Heart left ventricle (tissue), 13 donors: ENCODE results near the gene CLSTN3.

Experiments used
- CTCF ChIP-seq, 12 donors: fragments of 200-600 bp; sonication (generic) in 4 of 12; IDR thresholded peaks; one replicate each; pipeline versions ENCODE4 v1.5.0 to v1.8.0; 2018 to 2022; ENCODE audit warnings: antibody characterized with exemption in 12 of 12, mild to moderate bottlenecking in 5 of 12
- POLR2A ChIP-seq, 2 donors: fragments of 450-650 bp; IDR thresholded peaks; one replicate each; pipeline ENCODE4 v1.6.1; 2017; ENCODE audit warnings: antibody characterized with exemption in 2 of 2, mild to moderate bottlenecking in 2 of 2, moderate library complexity in 2 of 2
- donor health status: ischemic (EF 13 %, LVEDD 7.1; RV severe dilation, severe dysfunction).
- donor health status: DM: no; HTN: yes; CAD: no.
- donor health status: DM: no; HTN: no; CAD: no.
- donor health status: ischemic (EF 25% LVEDD 6.9; RV normal size, moderate dysfunction).
- donor health status: ischemic (EF 25% LVEDD 5.7; RV mildly dilated, moderate dysfunction).
- donor health status: ischemic (EF 35%, LVEDD 5.7; RV mildly dilated, moderate dysfunction).
- donor health status: nonischemic (EF 11% LVEDD 7.7; RV severe dilation, severe dysfunction).
- donor health status: DM: yes; HTN: yes; CAD: no.
- donor health status: PGD.
- donor health status: ischemic (EF 29% LVEDD 5.4; RV normal size, mild dysfunction).
- donor health status: nonischemic (EF 23%, LVEDD 6.1; RV moderate dilation, normal function).

GRCh38 chr12:7171854-7172253 lies 41.7 kb downstream of the CLSTN3 start:
- TF ChIP-seq CTCF (IDR thresholded peaks at IDR 0.05), result no peak
- no peak for TF ChIP-seq POLR2A (IDR thresholded peaks at IDR 0.05)
